ENCODE data around the gene UBASH3A.

- TF ChIP-seq CTCF (IDR thresholded peaks at IDR 0.05) (no peak), POLR2A (IDR thresholded peaks at IDR 0.05) (no peak), POLR2AphosphoS5 (IDR thresholded peaks at IDR 0.05) (no peak)
These were observed 13.8 kb downstream of the UBASH3A start for GRCh38 chr21:42417533-42417932.
